Breast epithelium (tissue), 4 donors: ENCODE measurements around the gene ZFX. TPM values are rescaled to one million over a fixed set of nuclear protein-coding genes. Genes with fewer than 3 reads are reported as not detected.

Source experiments
- DNase-seq, 2 donors: peaks; one replicate each; pipeline ENCODE4 v3.0.0-alpha.2; 2019; ENCODE audit warnings: low spot score in 2 of 2
- H3K27ac ChIP-seq, 2 donors: fragments of 200-600 bp; sonication (generic) in 1 of 2; one replicate each; pipeline ENCODE4 v1.5.1; 2016 to 2019; ENCODE audit warnings: mild to moderate bottlenecking in 1 of 2
- H3K27me3 ChIP-seq, 2 donors: fragments of 200-600 bp; sonication (generic) in 1 of 2; one replicate each; pipeline versions ENCODE4 v1.5.1 to v1.6.0; 2017 to 2019; ENCODE audit warnings: control low read depth in 1 of 2, mild to moderate bottlenecking in 1 of 2
- H3K36me3 ChIP-seq: fragments of 200-600 bp; one replicate; pipeline ENCODE4 v1.5.1; 2019
- H3K4me1 ChIP-seq, 2 donors: fragments of 200-600 bp; sonication (generic); one replicate each; pipeline ENCODE4 v1.5.1; 2016 to 2019; ENCODE audit warnings: control low read depth in 1 of 2
- H3K4me3 ChIP-seq, 3 donors: fragments of 200-600 bp; sonication (generic); 1 replicate in 2 of 3; 2 replicates in 1 of 3; pipeline ENCODE4 v1.5.1; 2016 to 2019; ENCODE audit warnings: mild to moderate bottlenecking in 3 of 3, moderate library complexity in 2 of 3
- H3K9me3 ChIP-seq, 2 donors: fragments of 200-600 bp; sonication (generic) in 1 of 2; one replicate each; pipeline ENCODE4 v1.5.1; 2016 to 2019; ENCODE audit warnings: control low read depth in 1 of 2
- POLR2A ChIP-seq: fragments of 450-650 bp; IDR thresholded peaks from one replicate; pipeline ENCODE4 v1.6.1; 2016; ENCODE audit warnings: antibody characterized with exemption, mild to moderate bottlenecking, moderate library complexity
- POLR2AphosphoS5 ChIP-seq, 3 donors: sonication (generic); formaldehyde crosslinking; IDR thresholded peaks; one replicate each; pipeline ENCODE4 v1.6.1; 2017; ENCODE audit warnings: antibody characterized with exemption in 3 of 3
- intact Hi-C: fragments of 100-400 bp; cut with DNase I; formaldehyde crosslinking; loops from one replicate; pipeline ENCODE4 v1.15.1; 2023; ENCODE audit warnings: low total_unique reads
- total RNA-seq, 3 donors: library from RNA; depleted of rRNA; stranded (reverse); fragments of >200 nt; gene quantifications; one replicate each; pipeline ENCODE4 v1.1.0, GENCODE V29; 2016
- TF ChIP-seq, protein P1 (sequence below), 3 donors: fragments of 450-650 bp; IDR thresholded peaks; one replicate each; pipeline ENCODE4 v1.5.1; 2016 to 2017; ENCODE audit warnings: antibody characterized with exemption in 3 of 3, mild to moderate bottlenecking in 3 of 3, moderate library complexity in 3 of 3

ZFX gene
- total RNA-seq, 3 donors from 2014 or later, result 46.9 to 88.4 (median 67.5) TPM

DNA sequence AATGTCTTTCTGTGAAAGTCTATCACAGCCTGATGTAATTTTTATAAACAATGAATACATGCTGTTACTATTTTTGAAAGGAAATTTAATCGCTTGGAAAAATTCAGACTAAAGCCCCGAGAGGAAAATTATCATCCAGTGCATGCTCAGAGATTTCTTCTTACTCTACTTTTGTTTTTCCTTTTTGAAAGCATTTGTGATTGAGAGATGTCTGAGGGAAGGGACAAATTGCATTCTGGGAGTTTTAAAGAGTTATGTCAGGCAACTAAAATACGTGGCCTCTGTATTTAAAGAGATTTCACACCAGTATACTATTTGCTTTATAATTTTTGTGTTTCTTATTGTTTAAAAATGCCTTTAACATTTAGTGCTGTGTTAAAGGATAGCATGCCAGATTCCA is 1.4 kb upstream of the ZFX start:
- Histone ChIP-seq H3K4me1 (peaks cover 3 to 10% of the 10 kb centered on the region in 2 donors), H3K36me3 (no peaks in the 10 kb centered on the region), H3K27me3 (no peaks in the 10 kb centered on the region), H3K4me3 (peak overlapping the region in 2 of 3 donors; percentile 71 to 83), H3K9me3 (no peaks in the 10 kb centered on the region), H3K27ac (peak overlapping the region; percentile 99 to 100)
- TF ChIP-seq, protein P1, sequence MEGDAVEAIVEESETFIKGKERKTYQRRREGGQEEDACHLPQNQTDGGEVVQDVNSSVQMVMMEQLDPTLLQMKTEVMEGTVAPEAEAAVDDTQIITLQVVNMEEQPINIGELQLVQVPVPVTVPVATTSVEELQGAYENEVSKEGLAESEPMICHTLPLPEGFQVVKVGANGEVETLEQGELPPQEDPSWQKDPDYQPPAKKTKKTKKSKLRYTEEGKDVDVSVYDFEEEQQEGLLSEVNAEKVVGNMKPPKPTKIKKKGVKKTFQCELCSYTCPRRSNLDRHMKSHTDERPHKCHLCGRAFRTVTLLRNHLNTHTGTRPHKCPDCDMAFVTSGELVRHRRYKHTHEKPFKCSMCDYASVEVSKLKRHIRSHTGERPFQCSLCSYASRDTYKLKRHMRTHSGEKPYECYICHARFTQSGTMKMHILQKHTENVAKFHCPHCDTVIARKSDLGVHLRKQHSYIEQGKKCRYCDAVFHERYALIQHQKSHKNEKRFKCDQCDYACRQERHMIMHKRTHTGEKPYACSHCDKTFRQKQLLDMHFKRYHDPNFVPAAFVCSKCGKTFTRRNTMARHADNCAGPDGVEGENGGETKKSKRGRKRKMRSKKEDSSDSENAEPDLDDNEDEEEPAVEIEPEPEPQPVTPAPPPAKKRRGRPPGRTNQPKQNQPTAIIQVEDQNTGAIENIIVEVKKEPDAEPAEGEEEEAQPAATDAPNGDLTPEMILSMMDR (IDR thresholded peaks at IDR 0.05), result no peak
- TF ChIP-seq POLR2AphosphoS5 (IDR thresholded peaks at IDR 0.05) (no peak), POLR2A (no peak)
- intact Hi-C loops, result no loop called here
- DNase-seq, result no peak

DNA sequence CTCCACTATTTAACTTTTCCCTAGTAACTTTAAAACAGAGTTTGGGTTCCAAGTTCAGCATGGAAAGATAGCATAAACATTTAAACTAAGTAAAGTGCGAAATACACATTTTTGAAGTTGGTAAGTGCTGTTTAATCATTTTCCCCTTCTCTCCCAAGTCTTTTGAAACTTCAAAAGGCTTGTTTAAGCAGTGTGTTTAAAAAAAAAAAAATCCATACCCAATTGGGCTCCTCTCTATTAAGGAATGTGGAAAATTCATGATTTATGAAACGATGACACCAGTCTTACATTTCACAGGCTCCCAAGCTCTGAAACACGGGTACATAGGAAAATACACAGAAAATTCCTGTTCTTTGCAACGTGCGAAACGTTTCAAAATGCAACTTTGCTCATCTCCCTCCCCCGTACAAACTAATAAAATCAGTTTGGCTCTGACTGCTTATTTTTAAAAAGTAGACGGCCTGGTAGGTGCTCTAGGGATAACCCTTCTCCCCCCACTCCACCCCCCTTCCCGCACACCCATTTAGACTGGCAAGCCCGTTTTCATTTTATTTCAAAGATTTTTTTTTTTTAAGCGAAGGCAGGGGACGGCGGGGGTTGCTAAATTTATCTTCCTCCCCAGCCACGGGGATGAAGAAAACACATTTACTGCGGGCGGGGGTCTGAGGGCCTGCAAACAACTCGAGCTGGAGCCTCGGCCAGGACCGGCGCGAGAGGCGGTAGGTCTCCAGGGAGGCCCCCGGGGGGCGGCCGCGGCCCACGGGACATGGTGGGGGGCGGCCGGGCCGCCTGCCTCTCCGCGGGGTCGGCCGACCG is 786 bp upstream of the ZFX start:
- H3K9me3 ChIP-seq, result no peaks in the 10 kb centered on the region
- H3K27me3 ChIP-seq, result no peaks in the 10 kb centered on the region
- intact Hi-C loops, result no loop called here
- TF ChIP-seq POLR2A, result no peak
- TF ChIP-seq, protein P1 (IDR thresholded peaks at IDR 0.05), result no peak
- no peak for TF ChIP-seq POLR2AphosphoS5 (IDR thresholded peaks at IDR 0.05)
- H3K4me1 ChIP-seq, result peaks cover 3 to 15% of the 10 kb centered on the region in 2 donors
- H3K27ac ChIP-seq, result peak overlapping the region; percentile 99 to 100
- DNase-seq, result peak in 1 of 2 donors; percentile 17
- peak overlapping the region; percentile 57 to 83 (median 71) for H3K4me3 ChIP-seq
- no peaks in the 10 kb centered on the region for H3K36me3 ChIP-seq

DNA sequence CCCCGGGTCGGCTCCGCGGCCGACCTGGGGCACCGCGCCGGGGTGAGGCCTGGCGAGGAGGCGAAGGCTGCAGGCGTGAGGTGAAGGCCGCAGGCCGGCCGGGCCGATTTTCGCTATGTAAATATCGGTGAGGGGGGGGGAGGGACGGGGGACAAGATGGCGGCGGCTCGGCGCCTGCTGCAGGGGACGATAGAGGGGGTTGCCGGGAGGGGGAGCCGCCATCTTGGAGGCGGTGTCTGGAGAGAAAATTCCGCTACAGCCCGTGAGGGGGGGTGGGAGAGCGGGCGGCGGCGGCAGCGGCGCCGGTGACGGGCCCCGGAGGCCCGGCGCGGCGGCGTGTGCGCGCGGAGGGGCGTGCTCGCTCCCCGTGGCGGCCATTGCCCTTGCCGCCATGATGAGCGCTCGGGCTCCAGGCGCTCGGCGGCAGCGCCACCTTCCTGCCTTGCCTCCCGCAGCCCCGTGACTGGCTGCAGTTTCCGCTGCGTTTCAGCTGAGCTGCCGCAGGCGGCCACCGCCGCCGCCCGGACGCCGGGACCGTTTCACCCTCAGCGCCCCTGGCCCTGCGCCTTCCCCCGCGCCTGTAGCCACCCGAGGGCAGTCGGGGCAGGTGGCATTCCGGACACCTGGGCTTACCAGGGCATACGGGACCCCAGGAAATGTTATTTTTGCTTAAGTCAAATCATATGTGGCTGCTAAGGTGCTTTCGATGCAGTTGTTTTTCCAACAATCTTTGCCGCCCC is 692 bp downstream of the ZFX start:
- no peaks in the 10 kb centered on the region for H3K9me3 ChIP-seq
- no peaks in the 10 kb centered on the region for H3K36me3 ChIP-seq
- intact Hi-C loops, result no loop called here
- DNase-seq, result peak; percentile 75 to 88
- H3K27me3 ChIP-seq, result no peaks in the 10 kb centered on the region
- H3K4me1 ChIP-seq, result peaks cover 3 to 17% of the 10 kb centered on the region in 2 donors
- peak overlapping the region; percentile 99 to 100 for H3K27ac ChIP-seq
- TF ChIP-seq POLR2AphosphoS5 (IDR thresholded peaks at IDR 0.05) (peak; percentile 15 to 71 (median 61)), POLR2A (peak; percentile 29)
- TF ChIP-seq, protein P1 (IDR thresholded peaks at IDR 0.05), result peak; percentile 15 to 43 (median 28)
- H3K4me3 ChIP-seq, result peak overlapping the region; percentile 57 to 83 (median 71)

DNA sequence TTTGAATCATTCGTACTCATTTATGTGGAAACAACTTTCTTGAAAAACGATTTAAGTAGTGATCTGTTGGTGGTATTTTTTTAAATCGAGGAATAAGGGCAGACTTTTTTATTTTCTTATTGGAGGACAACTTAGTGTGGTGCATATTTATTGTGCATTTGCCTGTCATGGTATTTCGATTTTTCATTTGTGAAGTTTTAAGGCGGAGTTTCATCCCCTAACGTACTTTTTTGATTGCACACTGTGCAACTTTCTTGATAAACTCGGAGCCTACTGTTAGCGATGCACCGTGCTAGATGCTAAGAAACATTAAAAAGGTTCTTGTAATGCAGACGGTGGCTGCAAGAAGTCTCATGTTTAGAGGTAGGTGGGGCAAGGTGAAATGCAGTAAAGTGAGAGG is 1.4 kb downstream of the ZFX start:
- H3K27ac ChIP-seq, result peak overlapping the region; percentile 99 to 100
- TF ChIP-seq POLR2A, result no peak
- TF ChIP-seq, protein P1 (IDR thresholded peaks at IDR 0.05), result no peak
- TF ChIP-seq POLR2AphosphoS5 (IDR thresholded peaks at IDR 0.05), result no peak
- no peak for DNase-seq
- peaks cover 3 to 17% of the 10 kb centered on the region in 2 donors for H3K4me1 ChIP-seq
- intact Hi-C loops, result no loop called here
- peak overlapping the region; percentile 57 to 83 (median 71) for H3K4me3 ChIP-seq
- H3K27me3 ChIP-seq, result no peaks in the 10 kb centered on the region
- no peaks in the 10 kb centered on the region for H3K36me3 ChIP-seq
- H3K9me3 ChIP-seq, result no peaks in the 10 kb centered on the region
